BJ (cell line): ENCODE measurements around the gene RABGAP1L. TPM values are rescaled to one million over a fixed set of nuclear protein-coding genes. Genes with fewer than 3 reads are reported as not detected.

Experiments used
- CTCF ChIA-PET: fragments of 350-600 bp; formaldehyde crosslinking; extraction: SDS; loops from one replicate; lab custom pipeline; 2021; ENCODE audit warnings: antibody characterized with exemption, inconsistent platforms; lab: Yijun Ruan, JAX
- POLR2A ChIA-PET: fragments of 300-600 bp; sonication (Branson Sonifier 250); formaldehyde crosslinking; extraction: SDS; loops from one replicate; lab custom pipeline; 2021; ENCODE audit warnings: antibody characterized with exemption; lab: Charles Lee
- DNase-seq: peaks from one replicate; pipeline ENCODE4 v3.0.0-alpha.2; 2011; ENCODE audit warnings: low read depth
- H3K27me3 ChIP-seq: 2 replicates; pipeline ENCODE4 v1.6.0; 2011; ENCODE audit warnings: low read length; ENCODE audit not compliant: control insufficient read depth, insufficient read depth
- H3K36me3 ChIP-seq: 2 replicates; pipeline ENCODE4 v1.5.1; 2011; ENCODE audit warnings: low read length; ENCODE audit not compliant: control insufficient read depth, insufficient read depth
- H3K4me3 ChIP-seq: 2 replicates; pipeline ENCODE4 v1.5.1; 2011; ENCODE audit warnings: low read depth, mild to moderate bottlenecking, control low read depth, low read length
- CTCF ChIP-seq: IDR thresholded peaks from 2 replicates; pipeline ENCODE4 v1.5.1; 2011; ENCODE audit warnings: low read depth, mild to moderate bottlenecking, control low read depth, inconsistent platforms, low read length, moderate library complexity; ENCODE audit not compliant: insufficient read depth
- polyA plus RNA-seq: library from polyadenylated mRNA; depleted of rRNA; stranded (reverse); fragments of >200 nt; gene quantifications from 2 replicates; pipeline ENCODE4 v1.2.3, GENCODE V29; 2011

The RABGAP1L gene
- polyA plus RNA-seq, 1 experiment, result 15.9 TPM

- peak; percentile 18 for DNase-seq
- POLR2A ChIA-PET, result no interaction called here
- Histone ChIP-seq H3K4me3 (no peak overlapping the region), H3K27me3 (no peaks in the 10 kb centered on the region), H3K36me3 (no peaks in the 10 kb centered on the region)
- CTCF ChIA-PET, result interaction anchor here (0.7 to 2.2 kb wide), 11 partner anchors 20 to 507 kb away, joined by 3 to 19 read pairs (median 4); partner anchors contain the start of gene CACYBP
- TF ChIP-seq CTCF, result peak; percentile 69
Observed at GRCh38 chr1:174769961-174770549, 610.7 kb downstream of the RABGAP1L start.

- H3K36me3 ChIP-seq, result no peaks in the 10 kb centered on the region
- DNase-seq, result peak; percentile 9
- POLR2A ChIA-PET, result no interaction called here
- CTCF ChIA-PET, result interaction anchor here (1.1 to 1.5 kb wide), 4 partner anchors 207 to 514 kb away, joined by 3 to 5 read pairs (median 3); no protein-coding TSS in a partner anchor
- TF ChIP-seq CTCF, result no peak
- H3K4me3 ChIP-seq, result no peak overlapping the region
- no peaks in the 10 kb centered on the region for H3K27me3 ChIP-seq
Observed at GRCh38 chr1:174775621-174776020, 616.3 kb downstream of the RABGAP1L start.

- CTCF ChIA-PET, result interaction anchor here (0.9 to 1.2 kb wide), 2 partner anchors 94 to 222 kb away, joined by 3 read pairs; no protein-coding TSS in a partner anchor
- Histone ChIP-seq H3K4me3 (no peak overlapping the region), H3K36me3 (no peaks in the 10 kb centered on the region), H3K27me3 (no peaks in the 10 kb centered on the region)
- no peak for DNase-seq
- POLR2A ChIA-PET, result no interaction called here
- TF ChIP-seq CTCF, result no peak
Observed at GRCh38 chr1:174777262-174777661, 617.9 kb downstream of the RABGAP1L start.

GRCh38 chr1:174785510-174785909 is 626.2 kb downstream of the RABGAP1L start:
- Histone ChIP-seq H3K27me3 (no peaks in the 10 kb centered on the region), H3K36me3 (no peaks in the 10 kb centered on the region), H3K4me3 (no peak overlapping the region)
- CTCF ChIA-PET, result no interaction called here
- TF ChIP-seq CTCF, result no peak
- DNase-seq, result no peak
- POLR2A ChIA-PET, result no interaction called here

GRCh38 chr1:174786358-174786757 is 627.0 kb downstream of the RABGAP1L start:
- Histone ChIP-seq H3K36me3 (no peaks in the 10 kb centered on the region), H3K27me3 (no peaks in the 10 kb centered on the region), H3K4me3 (no peak overlapping the region)
- DNase-seq, result no peak
- ChIA-PET CTCF (no interaction called here), POLR2A (no interaction called here)
- no peak for TF ChIP-seq CTCF
